ENCODE data around the gene CCNA2.

Gene CCNA2

DNA sequence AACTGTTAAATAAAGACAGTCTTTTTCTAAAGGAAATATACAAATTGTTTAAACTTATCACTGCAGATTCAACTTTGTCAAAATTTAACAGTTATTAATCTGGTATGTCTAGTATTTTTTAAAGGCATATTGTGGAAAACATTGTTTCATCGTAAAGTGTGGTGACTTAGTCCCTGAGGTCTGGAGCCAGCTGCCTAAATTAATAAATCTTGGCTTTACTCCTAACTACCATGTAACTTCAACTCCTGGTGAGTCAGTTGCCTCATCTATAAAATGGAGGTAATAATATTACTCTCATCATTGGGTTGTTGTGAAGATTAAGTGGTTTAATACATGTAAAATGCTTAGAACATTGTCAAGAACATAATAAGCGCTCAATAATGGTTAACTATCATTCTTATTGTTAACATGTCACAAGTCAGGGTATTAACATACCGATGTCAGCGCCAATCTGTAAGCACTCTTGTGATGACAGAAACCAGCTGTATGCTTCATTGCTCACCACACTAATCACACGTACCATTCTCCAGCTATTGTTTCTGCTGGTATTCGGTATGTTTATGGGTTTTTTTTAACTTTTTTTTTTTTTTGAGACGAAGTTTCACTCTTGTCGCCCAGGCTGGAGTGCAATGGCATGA, 44.6 kb downstream of the CCNA2 start:
- Histone ChIP-seq H3K9me3 (ENCODE audit: control insufficient read depth, low read length) (no peaks in the 10 kb centered on the region), H3K36me3 (ENCODE audit: control insufficient read depth, insufficient read depth, low read length) (no peaks in the 10 kb centered on the region), H3K27ac (ENCODE audit: insufficient read depth, low read depth, low read length, poor library complexity, severe bottlenecking) (no peak overlapping the region), H3K4me3 (ENCODE audit: insufficient read depth, low read depth, low read length) (no peak overlapping the region), H3K27me3 (ENCODE audit: control insufficient read depth, insufficient read depth, low read length, poor library complexity, severe bottlenecking) (no peaks in the 10 kb centered on the region), H3K4me1 (ENCODE audit: control insufficient read depth, insufficient read depth, low read length) (no peaks in the 10 kb centered on the region)
- 92 to 96% methylated on average over 7 to 8 of the region's 8 CpGs for WGBS, 2 experiments

DNA sequence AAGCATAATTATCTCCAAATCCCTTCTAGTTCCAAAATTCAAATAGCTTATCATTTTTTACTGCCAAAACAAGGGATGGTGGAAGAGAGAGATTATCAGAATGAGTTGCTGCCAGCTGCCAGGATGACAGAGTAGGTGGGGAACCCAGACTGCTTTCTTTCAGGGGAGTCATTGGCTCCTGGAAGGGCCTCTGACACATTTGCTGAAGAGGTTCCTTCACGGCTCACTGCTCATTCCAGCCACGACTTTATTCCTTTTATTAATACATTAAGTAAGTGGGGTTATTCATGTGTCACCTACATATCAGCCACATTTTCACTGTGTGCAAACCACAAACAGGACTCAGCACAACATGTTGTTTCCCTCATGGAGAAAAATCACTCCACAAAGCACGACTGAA, 46.1 kb downstream of the CCNA2 start:
- no peak overlapping the region for H3K4me3 ChIP-seq (ENCODE audit: insufficient read depth, low read depth, low read length)
- no peak overlapping the region for H3K27ac ChIP-seq (ENCODE audit: insufficient read depth, low read depth, low read length, poor library complexity, severe bottlenecking)
- 85% methylated on average over 1 to 2 of the region's 3 CpGs for WGBS, 2 experiments
- no peaks in the 10 kb centered on the region for H3K27me3 ChIP-seq (ENCODE audit: control insufficient read depth, insufficient read depth, low read length, poor library complexity, severe bottlenecking)
- no peaks in the 10 kb centered on the region for H3K4me1 ChIP-seq (ENCODE audit: control insufficient read depth, insufficient read depth, low read length)
- no peaks in the 10 kb centered on the region for H3K9me3 ChIP-seq (ENCODE audit: control insufficient read depth, low read length)
- H3K36me3 ChIP-seq (ENCODE audit: control insufficient read depth, insufficient read depth, low read length): no peaks in the 10 kb centered on the region

DNA sequence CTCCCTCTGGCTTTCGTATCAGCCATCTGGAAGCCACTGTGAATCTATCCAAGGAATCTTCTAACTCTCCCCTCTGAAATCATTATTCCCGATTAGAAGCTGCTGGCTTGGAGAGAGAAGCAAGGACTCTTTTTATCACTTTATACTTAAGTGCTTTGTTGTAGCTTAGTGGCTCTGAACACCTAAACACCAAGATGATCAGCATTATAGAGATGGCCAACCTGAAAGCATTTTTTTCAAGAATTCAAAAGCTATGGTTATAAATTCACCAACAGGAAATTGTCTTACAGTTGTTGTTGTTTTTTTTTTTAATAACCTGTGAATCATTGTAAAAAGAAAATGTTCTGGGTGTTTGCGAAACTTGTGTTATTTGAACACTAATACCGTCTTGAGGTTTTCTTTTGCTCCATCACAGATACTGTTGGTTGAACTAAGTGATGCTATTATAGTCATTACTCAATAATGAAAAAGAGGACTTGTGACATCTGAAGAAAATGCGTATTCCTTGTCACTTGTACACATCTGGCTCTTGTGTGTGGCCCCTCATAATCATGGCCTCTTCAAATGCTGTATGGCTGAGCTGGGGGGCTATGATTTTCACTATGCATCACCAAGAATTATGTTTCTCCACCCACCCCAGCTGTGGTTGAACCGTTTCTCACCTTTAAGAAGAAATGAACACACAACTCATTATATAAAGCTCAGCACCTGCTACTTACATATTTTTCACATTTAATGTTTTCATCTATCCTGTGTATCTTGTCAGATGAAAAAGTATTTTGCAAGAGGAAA, 46.9 kb downstream of the CCNA2 start:
- no peaks in the 10 kb centered on the region for H3K27me3 ChIP-seq (ENCODE audit: control insufficient read depth, insufficient read depth, low read length, poor library complexity, severe bottlenecking)
- 96 to 97% methylated on average over 5 to 6 of the region's 6 CpGs for WGBS, 2 experiments

DNA sequence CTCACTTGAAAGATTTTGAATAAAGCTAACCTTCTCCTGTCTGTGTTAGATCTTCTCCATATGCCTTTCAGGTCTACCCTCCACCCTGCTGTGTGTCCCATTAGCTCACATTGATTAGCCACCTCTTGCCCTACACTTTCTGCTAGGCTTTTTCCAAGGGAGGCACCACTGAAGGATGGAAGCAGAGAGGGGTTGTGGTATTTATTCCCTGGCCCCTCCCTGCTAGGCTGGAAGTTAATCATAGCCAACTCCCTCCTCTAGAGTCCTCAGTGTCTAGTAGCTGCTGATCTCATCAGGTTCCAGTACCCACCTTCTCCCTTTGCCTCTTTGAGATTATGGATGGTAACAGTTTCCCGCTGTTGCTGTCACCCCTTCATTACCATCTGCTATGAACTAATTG, 49.8 kb downstream of the CCNA2 start:
- WGBS, 2 experiments: 100% methylated on average over 1 of the region's 1 CpG; no CpG with 5 or more reads in 1 of the 2 experiments
- no peak overlapping the region for H3K4me3 ChIP-seq (ENCODE audit: insufficient read depth, low read depth, low read length)

More for the DNA sequence above, 46.9 kb downstream of the CCNA2 start:
- Histone ChIP-seq H3K36me3 (ENCODE audit: control insufficient read depth, insufficient read depth, low read length) (no peaks in the 10 kb centered on the region), H3K9me3 (ENCODE audit: control insufficient read depth, low read length) (no peaks in the 10 kb centered on the region), H3K27ac (ENCODE audit: insufficient read depth, low read depth, low read length, poor library complexity, severe bottlenecking) (no peak overlapping the region), H3K4me1 (ENCODE audit: control insufficient read depth, insufficient read depth, low read length) (no peaks in the 10 kb centered on the region), H3K4me3 (ENCODE audit: insufficient read depth, low read depth, low read length) (no peak overlapping the region)

DNA sequence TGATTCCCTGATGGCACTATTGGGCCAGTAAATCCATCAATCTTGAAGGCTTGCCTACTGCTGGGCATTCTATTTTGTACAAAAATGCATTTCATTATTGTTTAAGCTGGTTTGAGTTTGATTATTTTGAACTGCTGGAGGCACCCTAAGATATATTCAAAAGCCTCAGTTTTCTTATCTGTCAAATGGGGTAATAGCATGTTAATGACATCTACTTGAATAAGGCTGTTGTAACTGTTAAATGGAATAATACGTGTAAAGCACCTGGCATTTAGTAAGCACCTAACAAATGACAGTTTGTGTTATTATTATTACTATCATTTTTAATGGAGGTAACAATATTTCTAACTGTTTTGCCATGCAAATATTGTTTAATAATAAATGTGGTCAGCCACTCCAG, 51.8 kb downstream of the CCNA2 start:
- Histone ChIP-seq H3K27ac (ENCODE audit: insufficient read depth, low read depth, low read length, poor library complexity, severe bottlenecking) (no peak overlapping the region), H3K4me1 (ENCODE audit: control insufficient read depth, insufficient read depth, low read length) (no peaks in the 10 kb centered on the region), H3K27me3 (ENCODE audit: control insufficient read depth, insufficient read depth, low read length, poor library complexity, severe bottlenecking) (peaks cover under 1% of the 10 kb centered on the region), H3K4me3 (ENCODE audit: insufficient read depth, low read depth, low read length) (no peak overlapping the region), H3K36me3 (ENCODE audit: control insufficient read depth, insufficient read depth, low read length) (no peaks in the 10 kb centered on the region), H3K9me3 (ENCODE audit: control insufficient read depth, low read length) (no peaks in the 10 kb centered on the region)
- WGBS, 2 experiments: 100% methylated on average over 1 of the region's 1 CpG; no CpG with 5 or more reads in 1 of the 2 experiments

More for the DNA sequence above, 49.8 kb downstream of the CCNA2 start:
- H3K9me3 ChIP-seq (ENCODE audit: control insufficient read depth, low read length): no peaks in the 10 kb centered on the region
- H3K27ac ChIP-seq (ENCODE audit: insufficient read depth, low read depth, low read length, poor library complexity, severe bottlenecking): no peak overlapping the region
- H3K4me1 ChIP-seq (ENCODE audit: control insufficient read depth, insufficient read depth, low read length): no peaks in the 10 kb centered on the region
- H3K27me3 ChIP-seq (ENCODE audit: control insufficient read depth, insufficient read depth, low read length, poor library complexity, severe bottlenecking): no peaks in the 10 kb centered on the region
- H3K36me3 ChIP-seq (ENCODE audit: control insufficient read depth, insufficient read depth, low read length): no peaks in the 10 kb centered on the region

DNA sequence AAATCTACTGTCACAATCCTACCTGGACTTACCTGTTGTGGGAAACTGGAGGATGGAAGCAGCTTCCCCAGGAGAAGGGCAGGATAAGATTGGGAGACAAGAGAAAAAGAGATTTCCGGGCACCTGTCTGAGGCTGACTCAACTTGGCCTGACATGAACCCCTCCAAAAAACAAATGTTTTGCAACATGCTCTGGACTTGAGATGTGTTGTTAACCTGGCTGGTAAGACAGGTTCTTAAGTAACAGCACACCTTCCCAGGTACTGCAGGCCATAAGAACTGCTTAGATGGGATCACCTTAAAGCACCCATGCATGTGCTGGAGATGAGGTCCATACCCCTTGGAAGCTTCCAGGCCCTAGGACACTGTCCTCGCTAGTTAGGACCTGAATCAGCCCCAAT, 54.3 kb downstream of the CCNA2 start:
- peaks cover 5% of the 10 kb centered on the region for H3K4me1 ChIP-seq (ENCODE audit: control insufficient read depth, insufficient read depth, low read length)
- H3K27ac ChIP-seq (ENCODE audit: insufficient read depth, low read depth, low read length, poor library complexity, severe bottlenecking): no peak overlapping the region
- H3K4me3 ChIP-seq (ENCODE audit: insufficient read depth, low read depth, low read length): no peak overlapping the region
- H3K36me3 ChIP-seq (ENCODE audit: control insufficient read depth, insufficient read depth, low read length): no peaks in the 10 kb centered on the region
- WGBS, 2 experiments: 91% methylated on average over 2 of the region's 2 CpGs
- H3K9me3 ChIP-seq (ENCODE audit: control insufficient read depth, low read length): no peaks in the 10 kb centered on the region
- H3K27me3 ChIP-seq (ENCODE audit: control insufficient read depth, insufficient read depth, low read length, poor library complexity, severe bottlenecking): peaks cover 26% of the 10 kb centered on the region

DNA sequence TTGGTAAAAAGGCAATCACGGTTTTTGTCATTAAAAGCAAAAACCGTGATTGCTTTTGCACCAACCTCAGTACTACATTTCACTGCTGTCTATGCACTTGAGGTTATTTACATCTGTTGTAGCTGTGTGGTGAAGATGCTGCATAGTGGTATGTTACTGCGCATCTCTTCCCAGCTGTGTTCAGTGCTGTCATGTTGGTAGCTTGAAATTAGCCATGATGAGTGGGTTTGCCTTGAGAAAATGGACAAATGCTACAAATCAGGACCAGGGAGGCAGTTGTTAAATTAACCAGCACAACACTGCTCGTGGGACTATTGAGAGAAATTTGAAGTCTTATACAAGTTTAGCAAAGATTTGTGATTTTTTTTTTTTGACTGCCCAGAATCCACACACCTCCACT, 56.5 kb downstream of the CCNA2 start:
- Histone ChIP-seq H3K9me3 (ENCODE audit: control insufficient read depth, low read length) (no peaks in the 10 kb centered on the region), H3K27me3 (ENCODE audit: control insufficient read depth, insufficient read depth, low read length, poor library complexity, severe bottlenecking) (peaks cover 48% of the 10 kb centered on the region), H3K4me1 (ENCODE audit: control insufficient read depth, insufficient read depth, low read length) (peaks cover 5% of the 10 kb centered on the region), H3K27ac (ENCODE audit: insufficient read depth, low read depth, low read length, poor library complexity, severe bottlenecking) (no peak overlapping the region), H3K36me3 (ENCODE audit: control insufficient read depth, insufficient read depth, low read length) (no peaks in the 10 kb centered on the region), H3K4me3 (ENCODE audit: insufficient read depth, low read depth, low read length) (no peak overlapping the region)
- WGBS, 2 experiments: 92 to 94% methylated on average over 3 to 4 of the region's 4 CpGs
